ENCODE data around the gene PDIA6. TPM values are rescaled to one million over a fixed set of nuclear protein-coding genes. Genes with fewer than 3 reads are reported as not detected.

The PDIA6 gene
- total RNA-seq, 2 experiments from 2014 or later, result 25.5 to 26.3 TPM

DNA sequence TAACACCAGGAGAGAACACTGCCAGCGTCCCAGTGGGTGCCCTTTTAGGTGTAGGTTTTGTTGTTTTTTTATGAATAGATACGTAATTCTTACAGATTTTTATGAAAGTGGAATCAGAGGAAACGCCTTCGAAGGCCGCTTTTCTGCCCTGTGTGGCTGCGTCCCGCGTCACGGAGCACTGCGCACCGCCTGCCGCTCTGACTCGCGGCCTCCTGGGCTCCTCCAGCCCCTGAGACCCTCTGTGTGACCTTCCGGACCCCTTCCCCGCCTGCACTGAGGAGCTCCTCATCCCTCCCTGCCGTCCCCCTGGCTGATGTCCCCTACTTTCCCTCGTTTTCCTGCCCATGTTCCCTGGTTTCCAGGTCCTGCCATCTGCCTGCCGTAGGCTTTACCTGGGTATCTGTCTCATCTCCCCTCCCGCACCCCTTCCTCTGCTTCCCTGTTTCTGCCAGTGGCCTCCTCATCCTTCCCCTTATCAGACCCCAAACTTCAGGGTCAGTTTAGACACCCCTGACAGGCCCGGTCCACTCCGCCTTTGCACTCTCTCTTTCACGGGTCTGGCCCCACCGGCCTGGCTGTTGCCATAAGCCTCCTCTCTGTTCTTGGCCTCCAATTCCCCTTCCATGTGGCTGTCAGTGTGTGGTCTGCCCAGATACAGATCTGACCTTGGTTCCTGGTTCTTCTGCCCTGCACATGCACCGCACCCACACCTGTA is 32.7 kb downstream of the PDIA6 start:
- no peak for ATAC-seq (ENCODE audit: poor library complexity)
- H3K4me1 ChIP-seq (ENCODE audit: insufficient read depth, low read length), result no peaks in the 10 kb centered on the region
- H3K4me1 Mint-ChIP-seq (ENCODE audit: low read depth), result no peaks in the 10 kb centered on the region
- CTCF ChIA-PET, result no interaction called here
- no peaks in the 10 kb centered on the region for H3K27me3 Mint-ChIP-seq
- H3K4me3 Mint-ChIP-seq, result no peak overlapping the region
- TF ChIP-seq, protein P1, sequence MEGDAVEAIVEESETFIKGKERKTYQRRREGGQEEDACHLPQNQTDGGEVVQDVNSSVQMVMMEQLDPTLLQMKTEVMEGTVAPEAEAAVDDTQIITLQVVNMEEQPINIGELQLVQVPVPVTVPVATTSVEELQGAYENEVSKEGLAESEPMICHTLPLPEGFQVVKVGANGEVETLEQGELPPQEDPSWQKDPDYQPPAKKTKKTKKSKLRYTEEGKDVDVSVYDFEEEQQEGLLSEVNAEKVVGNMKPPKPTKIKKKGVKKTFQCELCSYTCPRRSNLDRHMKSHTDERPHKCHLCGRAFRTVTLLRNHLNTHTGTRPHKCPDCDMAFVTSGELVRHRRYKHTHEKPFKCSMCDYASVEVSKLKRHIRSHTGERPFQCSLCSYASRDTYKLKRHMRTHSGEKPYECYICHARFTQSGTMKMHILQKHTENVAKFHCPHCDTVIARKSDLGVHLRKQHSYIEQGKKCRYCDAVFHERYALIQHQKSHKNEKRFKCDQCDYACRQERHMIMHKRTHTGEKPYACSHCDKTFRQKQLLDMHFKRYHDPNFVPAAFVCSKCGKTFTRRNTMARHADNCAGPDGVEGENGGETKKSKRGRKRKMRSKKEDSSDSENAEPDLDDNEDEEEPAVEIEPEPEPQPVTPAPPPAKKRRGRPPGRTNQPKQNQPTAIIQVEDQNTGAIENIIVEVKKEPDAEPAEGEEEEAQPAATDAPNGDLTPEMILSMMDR (IDR thresholded peaks at IDR 0.05), result no peak
- H3K9me3 Mint-ChIP-seq, result no peaks in the 10 kb centered on the region
- no peak for DNase-seq
- peaks cover 44% of the 10 kb centered on the region for H3K36me3 Mint-ChIP-seq (ENCODE audit: low read depth)
- H3K36me3 ChIP-seq (ENCODE audit: insufficient read depth, low read length), result peaks cover 56% of the 10 kb centered on the region
- intact Hi-C loops (cut with DNase I, micrococcal nuclease), result no loop called here
- no peaks in the 10 kb centered on the region for H3K27me3 ChIP-seq (ENCODE audit: control insufficient read depth in 1 of 2, insufficient read depth in 2 of 2, low read length in 2 of 2)
- POLR2A ChIA-PET, result no interaction called here
- peaks cover 0 to 5% of the 10 kb centered on the region in 2 experiments for H3K9me3 ChIP-seq (ENCODE audit: control insufficient read depth in 1 of 2, insufficient read depth in 1 of 2, low read length in 2 of 2)
- H3K27ac Mint-ChIP-seq, result no peak overlapping the region
- no peak overlapping the region for H3K27ac ChIP-seq (ENCODE audit: low read depth in 1 of 2, low read length in 2 of 2)
- no peak overlapping the region for H3K4me3 ChIP-seq (ENCODE audit: low read length)

DNA sequence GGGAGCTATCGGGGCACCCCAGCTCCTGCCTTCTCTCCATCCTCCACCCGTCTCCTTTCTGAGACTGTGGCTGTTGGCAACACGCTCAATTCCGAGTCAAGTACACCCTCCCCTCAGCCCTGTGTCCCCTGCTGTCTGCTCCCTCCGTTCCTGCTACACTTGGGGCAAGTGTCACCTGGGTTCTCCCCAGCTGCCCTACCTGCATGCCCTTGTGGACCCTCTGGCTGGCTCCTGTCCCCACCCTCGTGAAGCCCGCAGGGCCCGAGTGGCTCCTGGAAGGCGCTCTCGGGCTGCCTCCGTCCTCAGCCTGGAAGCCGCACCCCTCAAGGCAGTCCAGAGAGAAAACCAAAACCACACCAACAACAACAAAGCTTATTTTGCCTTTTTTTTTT is 33.9 kb downstream of the PDIA6 start:
- H3K4me1 ChIP-seq (ENCODE audit: insufficient read depth, low read length), result no peaks in the 10 kb centered on the region
- Mint-ChIP-seq H3K9me3 (no peaks in the 10 kb centered on the region), H3K27me3 (no peaks in the 10 kb centered on the region), H3K4me1 (ENCODE audit: low read depth) (no peaks in the 10 kb centered on the region), H3K4me3 (no peak overlapping the region), H3K27ac (no peak overlapping the region), H3K36me3 (ENCODE audit: low read depth) (peaks cover 32% of the 10 kb centered on the region)
- no peak for ATAC-seq (ENCODE audit: poor library complexity)
- no peak overlapping the region for H3K4me3 ChIP-seq (ENCODE audit: low read length)
- intact Hi-C loops (cut with DNase I, micrococcal nuclease), result no loop called here
- H3K9me3 ChIP-seq (ENCODE audit: control insufficient read depth in 1 of 2, insufficient read depth in 1 of 2, low read length in 2 of 2), result peaks cover 0 to 5% of the 10 kb centered on the region in 2 experiments
- TF ChIP-seq, protein P1 (IDR thresholded peaks at IDR 0.05), result no peak
- POLR2A ChIA-PET, result interaction anchor here (0.7 kb wide), 1 partner anchor 9 kb away, joined by 4 read pairs; no protein-coding TSS in a partner anchor
- no peaks in the 10 kb centered on the region for H3K27me3 ChIP-seq (ENCODE audit: control insufficient read depth in 1 of 2, insufficient read depth in 2 of 2, low read length in 2 of 2)
- no peak overlapping the region for H3K27ac ChIP-seq (ENCODE audit: low read depth in 1 of 2, low read length in 2 of 2)
- CTCF ChIA-PET, result no interaction called here
- H3K36me3 ChIP-seq (ENCODE audit: insufficient read depth, low read length), result peaks cover 43% of the 10 kb centered on the region
- DNase-seq, result no peak

DNA sequence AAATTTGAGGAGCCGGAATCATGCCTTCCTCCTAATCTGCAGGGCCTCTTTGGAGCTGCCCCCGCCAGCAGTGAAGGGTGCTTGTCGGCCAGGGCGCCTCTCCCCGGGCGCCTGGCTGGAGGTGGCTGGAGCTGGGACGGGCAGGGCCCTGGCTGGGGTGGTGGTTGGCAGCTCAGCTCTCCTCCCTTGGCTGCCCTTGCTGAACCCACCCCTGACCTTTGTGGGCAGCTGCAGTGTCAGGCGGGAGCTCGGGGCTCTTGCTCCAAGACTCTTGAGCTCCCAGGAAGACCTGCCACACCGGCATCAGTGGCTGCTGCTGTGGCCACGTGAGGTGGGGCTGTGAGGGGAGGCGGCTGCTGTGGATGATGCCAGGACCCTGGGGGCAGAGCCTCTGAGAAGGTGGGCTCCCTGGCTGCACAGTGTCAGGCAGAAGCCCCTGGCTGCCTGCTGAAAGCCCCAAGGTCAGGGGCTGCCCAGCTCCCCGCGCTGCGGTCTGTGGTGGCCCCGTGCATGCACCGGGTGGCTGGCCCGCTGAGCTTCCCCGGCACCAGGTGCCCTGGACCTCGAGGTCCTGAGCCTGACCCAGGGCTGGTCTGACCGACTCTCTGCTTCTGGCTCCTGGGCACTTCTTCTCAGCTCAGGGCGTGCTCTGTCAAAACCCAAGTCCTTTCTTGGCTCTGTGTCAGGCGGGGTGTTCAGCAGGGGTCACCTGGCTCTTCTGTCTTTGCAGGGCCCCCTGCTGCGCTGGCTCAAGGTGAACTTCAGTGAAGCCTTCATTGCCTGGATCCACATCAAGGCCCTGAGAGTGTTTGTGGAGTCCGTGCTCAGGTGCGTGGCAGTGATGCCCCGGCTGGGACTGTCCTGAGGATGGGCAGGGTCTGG is 34.5 kb downstream of the PDIA6 start:
- H3K36me3 ChIP-seq (ENCODE audit: insufficient read depth, low read length), result peaks cover 37% of the 10 kb centered on the region
- ATAC-seq (ENCODE audit: poor library complexity) (no peak), DNase-seq (no peak)
- H3K9me3 Mint-ChIP-seq, result no peaks in the 10 kb centered on the region
- no peak overlapping the region for H3K4me3 ChIP-seq (ENCODE audit: low read length)
- peaks cover 0 to 5% of the 10 kb centered on the region in 2 experiments for H3K9me3 ChIP-seq (ENCODE audit: control insufficient read depth in 1 of 2, insufficient read depth in 1 of 2, low read length in 2 of 2)
- ChIA-PET CTCF (no interaction called here), POLR2A (no interaction called here)
- intact Hi-C loops (cut with DNase I, micrococcal nuclease), result no loop called here
- H3K4me1 Mint-ChIP-seq (ENCODE audit: low read depth), result no peaks in the 10 kb centered on the region
- TF ChIP-seq, protein P1 (IDR thresholded peaks at IDR 0.05), result no peak
- H3K27me3 Mint-ChIP-seq, result no peaks in the 10 kb centered on the region
- H3K27ac ChIP-seq (ENCODE audit: low read depth in 1 of 2, low read length in 2 of 2), result no peak overlapping the region
- no peaks in the 10 kb centered on the region for H3K27me3 ChIP-seq (ENCODE audit: control insufficient read depth in 1 of 2, insufficient read depth in 2 of 2, low read length in 2 of 2)
- no peak overlapping the region for H3K27ac Mint-ChIP-seq
- no peaks in the 10 kb centered on the region for H3K4me1 ChIP-seq (ENCODE audit: insufficient read depth, low read length)
- peaks cover 26% of the 10 kb centered on the region for H3K36me3 Mint-ChIP-seq (ENCODE audit: low read depth)
- H3K4me3 Mint-ChIP-seq, result no peak overlapping the region
